Kidney capillary endothelial cell (primary cell): ENCODE measurements around the gene RALA.
"Not testable (repeated sequence)": the region's sequence is repeated elsewhere in the genome, so short reads cannot be mapped to it uniquely, and the experiment has no call there.

Experiments
- DNase-seq: peaks from one replicate; pipeline ENCODE4 v3.0.0-alpha.2; 2018; ENCODE audit warnings: low spot score

Gene RALA

DNA sequence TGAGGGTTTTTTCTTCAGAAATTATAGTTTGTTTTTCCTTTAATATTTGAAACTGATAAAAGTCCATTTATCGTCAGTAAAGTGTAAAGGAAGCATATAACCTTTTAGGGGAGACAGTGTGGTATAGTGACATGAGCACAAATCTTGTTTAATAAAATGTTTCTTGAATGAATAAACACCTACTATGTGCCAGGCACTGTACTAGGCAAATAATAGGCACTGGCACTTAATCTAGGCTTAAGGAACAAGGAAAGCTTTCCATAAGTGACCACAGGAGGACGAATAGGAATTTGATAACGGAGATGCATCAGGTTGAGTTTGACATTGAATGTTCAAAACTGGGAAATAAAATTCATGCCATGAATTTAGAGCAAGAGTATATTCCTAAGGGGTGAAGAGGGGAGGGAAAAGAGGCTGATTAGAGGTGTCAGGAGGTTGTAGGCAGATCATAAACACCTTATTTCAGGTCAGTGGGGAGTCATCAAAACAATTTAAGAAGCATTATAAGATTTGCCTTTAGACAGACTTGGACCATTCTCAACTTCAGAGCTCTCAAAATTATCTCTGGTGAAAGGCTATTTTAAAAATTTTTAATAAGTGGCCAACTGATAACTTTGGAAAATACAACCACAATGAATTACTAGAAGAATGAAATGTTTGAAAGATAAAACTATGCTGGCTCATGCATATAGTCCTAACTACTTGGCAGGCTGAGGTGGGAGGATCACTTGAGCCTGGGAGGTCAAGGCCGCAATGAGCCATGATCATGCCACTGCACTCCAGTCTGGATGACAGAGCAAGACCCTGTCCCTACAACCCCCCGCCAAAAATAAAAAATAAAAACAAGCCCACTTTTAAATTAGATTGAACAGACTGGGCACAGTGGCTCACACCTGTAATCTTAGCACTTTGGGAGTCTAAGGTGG is 22.4 kb downstream of the RALA start:
- DNase-seq, result no peak

DNA sequence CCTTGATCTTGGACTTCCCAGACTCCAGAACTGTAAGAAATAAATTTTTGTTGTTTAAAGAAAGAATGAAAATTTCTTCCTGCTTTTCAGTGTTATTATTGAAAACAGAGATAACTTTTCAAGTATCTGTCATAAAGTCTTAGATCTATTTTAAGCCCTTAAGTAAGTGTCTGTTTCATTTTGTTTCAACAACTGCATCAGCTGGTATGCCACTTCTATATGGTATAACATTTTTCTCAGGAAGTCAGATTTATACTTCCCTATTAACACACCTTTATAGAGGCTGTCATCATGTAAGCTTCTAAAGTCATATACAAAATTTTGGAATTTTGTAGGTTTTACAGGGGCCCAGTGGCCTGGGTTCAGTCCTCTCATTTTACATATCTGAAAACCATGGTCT is 24.4 kb downstream of the RALA start:
- no peak for DNase-seq

DNA sequence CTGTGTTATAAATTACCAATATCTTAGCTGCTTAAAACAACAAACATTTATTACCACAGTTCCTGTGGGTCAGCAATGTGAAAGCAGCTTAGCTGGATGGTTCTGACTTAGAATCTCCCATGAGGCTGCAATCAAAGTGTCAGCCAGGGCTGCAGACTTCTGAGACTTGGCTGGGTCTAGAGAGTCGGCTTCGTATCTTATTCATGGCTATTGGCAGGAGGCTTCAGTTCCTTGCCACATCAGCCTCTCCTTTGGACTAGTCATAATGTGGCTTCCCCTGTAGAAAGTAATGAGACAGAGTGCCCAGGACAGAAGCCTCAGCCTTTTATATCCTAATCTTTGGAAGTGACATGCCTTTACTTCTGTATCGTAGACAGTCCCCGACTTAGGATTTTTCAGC is 27.3 kb downstream of the RALA start:
- DNase-seq, result no peak

DNA sequence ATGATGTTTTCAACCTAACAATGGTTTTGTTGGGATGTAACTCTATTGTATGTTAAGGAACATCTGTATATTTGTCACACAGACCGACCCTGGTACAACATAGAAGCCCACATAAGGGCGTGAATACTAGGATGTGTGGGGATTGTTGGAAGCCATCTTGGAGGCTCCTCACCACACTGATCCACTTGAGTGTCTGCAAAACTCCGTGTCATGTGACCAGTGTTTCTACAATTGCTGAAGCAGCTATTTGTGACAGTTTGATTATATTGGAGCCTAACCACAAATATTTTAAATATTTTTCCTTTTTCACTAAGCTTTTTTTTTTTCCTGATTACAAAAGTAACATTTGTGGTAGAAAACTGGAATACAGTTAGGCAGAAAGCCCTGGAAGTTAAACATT is 27.9 kb downstream of the RALA start:
- no peak for DNase-seq

DNA sequence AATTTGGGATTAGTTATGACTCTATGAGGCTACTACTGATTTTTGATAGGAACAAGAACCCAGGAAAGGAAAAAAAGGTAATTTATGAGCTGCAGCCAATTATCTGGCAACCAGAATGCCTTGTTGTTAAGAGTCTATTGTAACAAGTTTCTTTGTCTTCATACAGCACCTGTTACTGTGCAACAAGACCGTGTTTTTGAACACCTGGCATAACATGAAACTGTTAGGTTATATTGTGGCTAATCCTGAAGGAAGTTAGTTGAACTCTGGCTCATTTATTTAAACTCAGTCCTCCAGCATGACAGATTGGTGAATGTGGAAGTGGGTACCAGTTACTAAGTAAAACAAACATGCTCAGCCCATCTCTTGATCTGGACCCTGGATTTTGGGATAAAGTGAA is 33.0 kb downstream of the RALA start:
- no peak for DNase-seq

DNA sequence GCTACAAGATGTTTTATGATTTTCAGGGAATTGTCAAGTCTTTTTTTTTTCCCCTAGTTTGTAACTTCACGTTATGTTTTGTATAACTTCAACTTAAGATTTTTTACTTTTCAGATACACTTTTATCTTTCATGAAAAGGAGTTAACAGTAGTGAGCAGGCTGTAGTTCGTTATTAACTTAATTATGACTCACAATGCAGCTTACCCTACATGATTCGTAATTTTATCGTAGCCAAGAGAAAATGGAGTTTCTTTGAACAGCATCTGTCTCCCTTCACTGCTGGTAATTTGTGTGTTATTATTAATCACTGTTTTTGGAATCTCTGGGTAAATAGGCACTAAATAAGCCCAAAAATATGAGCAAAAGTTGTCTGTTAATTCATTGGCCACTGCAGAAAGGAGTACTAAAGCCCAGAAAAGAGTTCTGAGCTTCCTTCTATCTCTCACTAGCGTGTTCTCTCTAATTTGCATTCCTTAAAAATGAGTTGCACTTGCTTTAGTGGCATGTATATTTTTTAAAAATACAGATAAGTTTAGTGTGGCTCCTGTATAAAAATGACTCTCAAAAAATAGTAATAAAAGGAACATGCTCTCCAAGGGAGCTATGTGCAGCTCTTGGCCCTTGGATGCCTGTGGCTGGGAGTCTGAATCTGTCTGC is 36.1 kb downstream of the RALA start:
- DNase-seq, result no peak

DNA sequence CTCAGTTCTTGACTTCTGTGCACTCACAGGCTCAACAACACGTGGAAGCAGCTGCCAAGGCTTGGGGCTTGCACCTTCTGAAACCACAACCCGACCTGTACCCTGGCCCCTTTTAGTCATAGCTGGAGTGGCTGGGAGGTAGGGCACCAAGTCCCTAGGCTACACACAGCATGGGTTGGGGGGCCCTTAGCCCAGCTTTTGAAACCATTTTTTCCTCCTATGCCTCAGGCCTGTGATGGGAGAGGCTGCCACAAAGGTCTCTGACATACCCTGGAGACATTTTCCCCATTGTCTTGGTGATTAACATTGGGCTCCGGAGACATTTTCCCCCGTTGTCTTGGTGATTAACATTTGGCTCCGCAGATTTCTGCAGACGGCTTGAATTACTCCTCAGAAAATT is 38.6 kb downstream of the RALA start:
- DNase-seq, result no peak

DNA sequence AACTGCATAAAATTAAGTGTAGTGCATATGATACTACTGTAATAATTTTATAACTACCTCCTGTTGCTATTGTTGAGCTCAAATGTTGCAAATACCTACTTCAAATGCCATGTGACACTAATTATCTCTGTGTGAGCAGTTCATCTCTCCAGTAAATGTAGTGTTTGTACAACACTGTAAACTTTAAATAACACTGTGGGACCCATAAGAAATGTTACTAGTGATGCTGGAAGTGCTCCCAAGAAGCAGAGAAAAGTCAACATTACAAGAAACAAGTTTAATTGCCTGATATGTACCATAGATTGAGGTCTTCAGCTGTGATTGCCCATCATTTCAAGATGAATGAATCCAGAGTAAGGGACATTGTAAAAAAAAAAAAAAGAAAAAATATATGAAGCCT is 39.9 kb downstream of the RALA start:
- no peak for DNase-seq

DNA sequence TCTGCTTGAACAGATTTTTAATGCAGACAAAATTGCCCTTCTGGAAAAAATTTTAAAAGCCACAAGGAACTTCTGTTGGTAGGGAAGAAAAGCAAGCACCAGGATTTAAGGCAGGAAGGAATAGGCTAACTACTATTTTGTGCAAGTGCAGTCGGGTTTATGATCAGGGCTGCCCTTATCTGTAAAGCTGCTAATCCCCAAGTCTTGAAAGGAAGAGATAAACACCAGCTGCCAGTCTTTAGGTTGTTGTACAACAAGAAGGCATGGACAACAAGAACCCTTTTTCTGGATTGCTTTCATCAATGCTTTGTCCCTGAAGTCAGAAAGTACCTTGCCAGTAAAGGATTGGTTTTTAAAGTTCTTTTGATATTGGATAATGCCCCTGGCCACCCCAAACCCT is 40.7 kb downstream of the RALA start:
- no peak for DNase-seq

DNA sequence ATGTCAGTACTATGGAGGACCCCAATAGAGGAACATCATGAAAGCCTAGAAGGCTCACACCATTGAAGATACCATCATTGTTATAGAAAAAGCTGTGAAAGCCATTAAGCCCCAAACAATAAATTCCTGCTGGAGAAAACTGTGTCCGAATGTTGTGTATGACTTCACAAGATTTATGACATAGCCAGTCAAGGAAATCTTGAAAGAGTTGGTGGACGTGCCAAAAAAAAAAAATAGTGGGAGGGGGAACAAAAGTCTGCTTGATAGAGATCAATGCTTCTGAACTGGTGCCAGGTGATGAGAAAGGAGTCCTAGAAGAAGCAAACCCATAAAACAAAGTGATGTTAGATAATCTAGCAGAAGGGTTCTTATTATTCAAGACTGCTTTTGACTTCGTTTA is 41.2 kb downstream of the RALA start:
- no peak for DNase-seq

DNA sequence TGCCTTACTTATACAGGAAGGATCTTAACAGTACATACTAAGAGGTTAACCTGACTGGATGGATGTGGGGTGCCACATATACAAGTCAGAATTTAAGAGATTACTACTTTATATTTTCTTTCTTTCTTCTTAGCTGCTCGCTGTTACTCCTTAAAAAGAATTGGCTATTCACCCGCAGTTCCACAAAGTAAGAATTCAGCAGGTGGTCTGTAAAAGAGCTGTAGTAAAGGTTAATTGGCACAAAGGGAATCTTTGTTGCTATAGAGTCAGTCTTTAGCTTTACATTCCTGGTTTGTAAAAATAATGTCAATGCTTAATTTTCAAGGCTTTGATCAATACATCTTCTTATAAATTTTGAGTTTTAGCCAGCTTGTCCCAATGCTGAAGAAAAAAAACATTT is 43.2 kb downstream of the RALA start:
- no peak for DNase-seq

DNA sequence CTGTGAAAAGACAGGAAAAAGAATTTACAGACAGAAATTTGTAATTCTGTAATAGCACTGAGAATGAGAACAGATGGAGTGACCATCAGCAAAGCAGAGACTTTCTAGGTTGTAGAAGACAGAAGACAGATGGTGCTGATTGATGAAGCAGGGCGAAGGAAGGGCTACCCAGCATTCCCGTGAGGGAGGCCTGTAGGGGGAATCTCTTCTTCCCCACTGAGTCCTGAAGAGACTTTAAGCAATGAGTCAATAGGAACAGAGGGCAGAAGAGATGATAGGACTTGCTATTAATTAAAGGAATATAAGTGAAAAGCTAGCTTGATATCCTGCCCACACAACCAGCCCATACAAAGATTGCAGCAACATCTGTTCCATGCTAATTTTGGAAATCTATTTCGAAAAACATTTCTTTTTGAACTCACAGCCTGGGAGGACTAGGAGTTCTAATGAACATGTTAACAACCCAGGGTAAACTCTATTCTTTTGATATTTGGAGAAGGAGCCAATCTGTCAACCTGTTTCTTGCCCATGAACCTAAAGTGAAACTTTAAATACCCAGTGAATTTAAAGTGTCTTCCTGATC is 44.1 kb downstream of the RALA start:
- DNase-seq, result no peak

DNA sequence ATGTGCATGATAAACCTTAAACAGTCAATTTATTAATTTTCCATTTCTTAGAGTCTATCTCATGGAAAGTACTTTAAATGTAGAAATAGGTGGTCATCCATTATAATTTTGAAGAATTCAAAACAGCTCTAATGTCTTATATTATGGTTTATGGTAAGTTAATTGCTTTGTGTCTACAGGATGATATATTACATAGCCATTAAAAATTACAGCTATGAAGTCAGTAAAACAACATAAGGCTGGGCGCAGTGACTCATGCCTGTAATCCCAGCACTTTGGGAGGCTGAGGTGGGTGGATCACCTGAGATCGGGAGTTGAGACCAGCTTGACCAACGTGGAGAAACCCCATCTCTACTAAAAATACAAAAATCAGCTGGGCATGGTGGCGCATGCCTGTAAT is 44.9 kb downstream of the RALA start:
- DNase-seq, result not testable (repeated sequence)

DNA sequence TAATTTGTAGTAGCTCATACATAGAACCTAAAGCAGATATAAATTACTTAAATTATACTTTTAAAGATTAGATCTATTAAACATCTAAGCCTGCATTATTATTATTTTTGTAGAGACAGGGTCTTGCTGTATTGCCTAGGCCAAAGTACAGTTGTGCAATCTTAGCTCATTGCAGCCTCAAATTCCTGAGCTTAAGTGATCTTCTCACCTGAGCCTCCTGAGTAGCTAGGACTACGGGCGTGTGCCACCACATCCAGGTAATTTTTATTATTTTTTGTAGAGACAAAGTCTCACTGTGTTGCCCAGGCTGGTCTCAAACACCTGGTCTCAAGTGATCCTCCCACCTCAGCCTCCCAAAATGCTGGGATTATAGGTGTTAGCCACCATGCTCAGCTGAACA is 46.7 kb downstream of the RALA start:
- no peak for DNase-seq

DNA sequence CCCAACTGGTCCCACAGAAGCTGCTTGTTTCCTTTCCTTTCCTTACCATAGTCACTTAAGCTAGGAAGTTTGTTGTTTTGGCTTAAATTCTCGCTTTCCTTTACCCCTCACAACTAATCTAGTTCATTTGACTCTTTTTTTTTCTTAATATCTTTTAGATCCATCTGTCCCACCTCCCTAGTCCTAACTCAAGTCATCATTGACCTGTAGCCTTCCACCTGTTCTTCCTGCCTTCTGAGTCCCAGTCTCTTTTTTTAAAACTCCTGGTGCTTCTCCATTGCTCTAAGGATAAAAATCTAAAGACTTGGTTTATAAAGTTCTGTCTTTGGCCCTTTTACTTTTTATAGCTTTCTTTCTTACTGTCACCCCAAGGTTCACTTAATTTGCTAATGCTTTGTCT is 47.6 kb downstream of the RALA start:
- DNase-seq, result no peak

DNA sequence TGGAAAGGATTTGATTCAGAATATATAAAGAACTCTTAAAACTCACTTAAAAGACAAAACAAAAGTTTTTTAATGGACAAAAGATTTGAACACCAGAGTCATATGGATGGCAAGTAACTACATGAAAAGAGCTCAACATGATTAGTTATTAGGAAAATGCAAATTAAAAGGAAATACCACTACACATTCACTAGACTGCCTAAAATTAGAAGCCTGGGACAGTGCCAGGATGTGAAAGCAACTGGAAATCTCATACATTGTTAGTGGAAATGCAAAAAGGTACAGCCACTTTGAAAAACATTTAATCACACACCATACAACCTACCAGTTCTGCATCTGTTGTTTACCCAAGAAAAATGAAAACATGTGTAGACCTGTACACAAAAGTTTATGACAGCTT is 48.8 kb downstream of the RALA start:
- DNase-seq, result no peak

DNA sequence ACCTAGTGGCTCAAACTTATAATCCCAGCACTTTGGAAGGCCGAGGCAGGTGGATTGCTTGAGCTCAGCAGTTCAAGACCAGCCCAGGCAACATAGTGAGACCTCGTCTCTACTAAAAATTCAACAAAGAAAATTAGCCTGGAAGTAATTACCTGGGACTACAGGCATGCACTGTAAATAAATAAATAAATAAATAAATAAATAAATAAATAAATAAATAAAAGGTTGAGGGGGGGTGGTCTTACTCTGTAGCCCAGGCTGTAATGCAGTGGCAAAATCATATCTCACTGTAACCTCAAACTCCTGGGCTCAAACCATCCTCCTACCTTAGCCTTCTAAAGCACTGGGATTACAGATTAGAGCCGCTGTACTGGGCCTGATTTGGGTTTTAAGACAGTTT is 50.5 kb downstream of the RALA start:
- DNase-seq, result no peak

DNA sequence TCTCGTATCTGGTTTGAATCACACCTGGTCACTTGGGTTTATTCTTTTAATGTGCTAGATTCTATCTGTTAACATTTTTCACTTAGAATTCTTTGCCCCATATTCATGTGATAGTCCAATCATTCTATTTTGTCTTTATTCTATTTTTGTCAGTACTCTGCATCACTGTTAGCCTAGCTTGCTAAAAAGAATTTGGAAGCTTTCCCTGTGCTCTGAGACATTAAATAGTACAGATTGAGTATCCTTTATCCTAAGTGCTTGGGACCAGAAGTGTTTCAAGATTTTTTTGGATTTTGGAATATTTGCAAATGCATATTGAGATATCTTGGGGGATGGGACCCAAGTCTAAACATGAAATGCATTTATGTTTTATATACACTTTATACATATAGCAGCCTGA is 51.0 kb downstream of the RALA start:
- DNase-seq, result no peak

DNA sequence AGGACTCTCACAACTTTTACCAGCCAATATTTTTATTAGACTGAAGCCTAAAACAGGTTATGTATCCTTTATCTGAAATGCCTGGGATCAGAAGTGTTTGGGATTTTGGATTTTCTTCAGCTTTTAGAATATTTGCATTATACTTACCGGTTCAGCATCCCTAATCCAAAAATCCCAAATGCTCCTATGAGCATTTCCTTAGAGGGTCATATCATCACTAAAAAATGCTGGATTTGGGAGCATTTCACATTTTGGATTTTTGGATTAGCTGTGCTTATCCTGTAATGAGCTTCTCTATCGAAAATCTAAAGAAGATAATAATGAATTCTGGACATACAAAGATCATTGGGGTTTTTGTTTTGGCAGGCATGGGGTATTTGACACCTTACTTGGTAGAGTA is 53.0 kb downstream of the RALA start:
- no peak for DNase-seq

DNA sequence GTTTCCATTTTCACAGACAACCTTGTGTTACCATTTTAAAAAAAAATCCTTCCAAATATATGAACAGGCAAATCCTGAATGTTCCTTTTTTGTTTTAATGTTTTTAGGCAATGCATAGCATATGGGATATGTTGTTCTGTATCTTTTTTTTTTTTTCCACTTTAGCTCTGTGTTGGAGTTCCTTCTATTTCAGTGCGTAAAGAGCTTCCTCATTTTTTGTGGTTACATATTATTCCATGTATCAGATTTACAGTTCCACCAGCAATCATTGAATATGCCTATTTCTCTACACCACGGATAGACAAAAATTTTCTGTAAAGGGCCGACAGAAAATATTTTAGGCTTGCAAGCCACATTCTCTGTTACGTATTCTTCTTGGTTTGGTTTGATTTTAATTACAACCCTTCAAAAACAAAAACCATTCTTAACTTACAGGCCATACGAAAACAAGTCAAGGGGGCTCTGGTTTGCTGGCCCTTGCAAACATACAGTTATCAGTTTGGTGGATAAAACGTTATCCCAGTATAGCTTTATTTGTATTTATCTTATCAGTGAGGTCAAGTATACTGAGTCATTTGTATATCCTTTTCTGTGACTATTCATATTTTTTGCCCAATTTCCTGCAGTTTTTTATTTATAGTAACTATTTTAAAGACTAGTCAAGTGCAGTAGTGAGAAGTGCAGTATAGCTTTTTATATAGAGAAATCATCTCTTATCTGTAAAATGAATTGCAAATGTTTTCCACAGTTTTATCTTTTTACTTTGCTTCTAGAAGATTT is 55.7 kb downstream of the RALA start:
- peak; percentile 53 for DNase-seq

DNA sequence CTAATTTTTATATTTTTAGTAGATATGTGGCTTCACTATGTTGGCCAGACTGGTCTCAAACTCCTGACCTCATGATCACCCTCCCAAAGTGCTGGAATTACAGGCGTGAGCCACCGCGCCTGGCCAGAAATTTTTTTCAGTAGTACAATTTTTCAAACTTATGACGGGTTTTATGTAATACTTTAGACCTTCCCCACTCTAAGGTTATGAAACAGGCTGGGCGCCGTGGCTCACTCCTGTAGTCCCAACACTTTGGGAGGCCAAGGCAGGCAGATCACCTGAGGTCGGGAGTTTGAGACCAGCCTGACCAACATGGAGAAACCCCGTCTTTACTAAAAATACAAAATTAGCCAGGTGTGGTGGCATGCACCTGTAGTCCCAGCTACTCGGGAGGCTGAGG is 56.5 kb downstream of the RALA start:
- not testable (repeated sequence) for DNase-seq

DNA sequence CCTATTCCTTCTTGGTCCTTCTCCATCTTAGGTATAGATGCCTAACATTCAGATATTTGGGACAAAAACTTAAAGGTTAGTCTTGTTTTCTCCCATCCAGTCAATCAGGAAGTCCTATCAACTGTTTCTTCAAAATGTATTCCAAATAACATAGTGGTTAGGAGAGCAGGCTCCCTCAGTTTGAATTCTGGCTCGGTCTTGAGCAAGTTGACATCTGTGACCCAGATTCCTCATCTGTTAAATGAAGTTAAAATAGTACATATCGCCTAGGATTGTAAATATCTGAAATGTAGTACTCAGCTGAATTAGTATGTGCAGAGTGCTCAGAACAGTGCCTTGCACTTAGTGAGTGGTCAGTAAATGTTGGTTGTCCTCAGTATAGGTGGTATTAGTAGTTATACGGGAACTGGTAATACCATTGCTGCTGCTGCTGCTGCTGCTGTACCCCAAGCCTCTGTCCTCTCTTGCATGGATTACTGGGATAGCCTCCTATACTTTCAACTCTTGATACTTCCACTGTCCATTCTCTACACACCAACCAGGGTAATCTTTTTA is 58.6 kb downstream of the RALA start:
- no peak for DNase-seq
